ENCODE data around the gene APLF. TPM values are rescaled to one million over a fixed set of nuclear protein-coding genes. Genes with fewer than 3 reads are reported as not detected.

APLF gene
- total and polyA plus RNA-seq, 3 experiments from 2014 or later, result 1.9 to 4.0 (median 3.6) TPM

GRCh38 chr2:68574202-68574791 is 106.9 kb downstream of the APLF start:
- ChIA-PET CTCF (no interaction called here), POLR2A (interaction anchor here (0.6 kb wide), 1 partner anchor 345 kb away, joined by 5 read pairs; no protein-coding TSS in a partner anchor)
- DNase-seq, result no peak
- Histone ChIP-seq H3K9me3 (ENCODE audit: low read length) (no peaks in the 10 kb centered on the region), H3K27ac (ENCODE audit: low read depth, low read length) (no peak overlapping the region), H3K36me3 (ENCODE audit: insufficient read depth, low read length) (no peaks in the 10 kb centered on the region), H3K4me3 (ENCODE audit: low read length) (no peak overlapping the region), H3K4me1 (ENCODE audit: insufficient read depth, low read length) (no peaks in the 10 kb centered on the region), H3K27me3 (ENCODE audit: insufficient read depth, low read length, poor library complexity, severe bottlenecking) (no peaks in the 10 kb centered on the region)
- Mint-ChIP-seq H3K36me3 (peaks cover 7 to 24% (median 13%) of the 10 kb centered on the region in 3 donors), H3K27me3 (no peaks in the 10 kb centered on the region), H3K27ac (no peak overlapping the region), H3K9me3 (peaks cover 0 to 5% (median 0%) of the 10 kb centered on the region in 5 donors), H3K4me1 (no peaks in the 10 kb centered on the region), H3K4me3 (no peak overlapping the region)

- POLR2A ChIA-PET, result no interaction called here
- no peak overlapping the region for H3K27ac Mint-ChIP-seq
- no peak for DNase-seq
- no peaks in the 10 kb centered on the region for H3K9me3 Mint-ChIP-seq
- H3K36me3 Mint-ChIP-seq, result peaks cover 9 to 19% (median 17%) of the 10 kb centered on the region in 3 donors
- H3K9me3 ChIP-seq (ENCODE audit: low read length), result no peaks in the 10 kb centered on the region
- H3K27me3 Mint-ChIP-seq, result no peaks in the 10 kb centered on the region
- H3K4me1 Mint-ChIP-seq, result no peaks in the 10 kb centered on the region
- no peaks in the 10 kb centered on the region for H3K4me1 ChIP-seq (ENCODE audit: insufficient read depth, low read length)
- CTCF ChIA-PET, result interaction anchor here (1.3 kb wide), 1 partner anchor 18 kb away, joined by 3 read pairs; no protein-coding TSS in a partner anchor
- H3K27ac ChIP-seq (ENCODE audit: low read depth, low read length), result no peak overlapping the region
- H3K27me3 ChIP-seq (ENCODE audit: insufficient read depth, low read length, poor library complexity, severe bottlenecking), result no peaks in the 10 kb centered on the region
- H3K4me3 ChIP-seq (ENCODE audit: low read length), result no peak overlapping the region
- H3K4me3 Mint-ChIP-seq, result no peak overlapping the region
- H3K36me3 ChIP-seq (ENCODE audit: insufficient read depth, low read length), result no peaks in the 10 kb centered on the region
Measured at GRCh38 chr2:68577183-68577582, 109.8 kb downstream of the APLF start.

DNA sequence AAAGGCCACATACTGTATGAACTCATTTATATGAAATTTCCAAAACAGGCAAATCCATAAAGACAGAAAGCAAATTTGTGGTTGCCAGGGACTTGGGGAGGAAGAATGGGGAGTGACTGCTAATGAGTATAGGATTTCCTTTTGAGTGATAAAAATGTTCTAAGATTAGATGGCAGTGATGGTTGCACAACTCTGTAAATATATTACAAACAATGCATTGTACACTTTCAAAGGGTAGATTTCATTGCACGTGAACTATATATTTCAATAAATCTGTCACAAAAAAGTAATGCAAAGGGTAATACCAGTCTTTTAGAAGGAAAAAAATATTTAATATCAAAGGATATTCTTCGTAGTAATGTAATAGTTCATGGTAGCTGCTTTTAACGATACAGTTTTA is 112.3 kb downstream of the APLF start:
- Histone ChIP-seq H3K36me3 (ENCODE audit: insufficient read depth, low read length) (no peaks in the 10 kb centered on the region), H3K4me3 (ENCODE audit: low read length) (no peak overlapping the region), H3K27ac (ENCODE audit: low read depth, low read length) (no peak overlapping the region), H3K9me3 (ENCODE audit: low read length) (no peaks in the 10 kb centered on the region), H3K27me3 (ENCODE audit: insufficient read depth, low read length, poor library complexity, severe bottlenecking) (no peaks in the 10 kb centered on the region), H3K4me1 (ENCODE audit: insufficient read depth, low read length) (no peaks in the 10 kb centered on the region)
- H3K4me1 Mint-ChIP-seq, result no peaks in the 10 kb centered on the region
- ChIA-PET CTCF (no interaction called here), POLR2A (no interaction called here)
- H3K4me3 Mint-ChIP-seq, result no peak overlapping the region
- no peaks in the 10 kb centered on the region for H3K27me3 Mint-ChIP-seq
- DNase-seq, result no peak
- no peaks in the 10 kb centered on the region for H3K9me3 Mint-ChIP-seq
- peaks cover 9 to 19% (median 17%) of the 10 kb centered on the region in 3 donors for H3K36me3 Mint-ChIP-seq
- peak overlapping the region in 1 of 8 donors; percentile 55 for H3K27ac Mint-ChIP-seq

DNA sequence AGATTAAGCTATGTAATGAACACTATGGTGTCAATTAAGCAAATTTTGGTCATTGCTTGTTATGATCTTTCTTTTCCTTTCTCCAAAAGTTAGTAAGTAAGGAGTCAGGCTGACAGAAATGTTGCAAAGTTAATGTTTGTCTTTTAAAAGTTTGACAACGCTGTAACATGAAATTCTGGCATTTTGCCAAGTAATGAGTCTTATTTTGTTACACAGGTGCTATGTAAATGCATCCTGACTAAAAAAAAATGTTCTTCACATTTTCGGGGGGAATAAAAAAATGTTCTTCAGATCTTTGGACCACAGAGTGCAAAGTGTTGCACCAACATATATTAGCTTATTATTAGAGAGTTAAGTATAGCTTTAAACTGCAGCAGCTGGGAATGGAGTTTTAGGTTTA is 121.2 kb downstream of the APLF start:
- Histone ChIP-seq H3K4me3 (ENCODE audit: low read length) (no peak overlapping the region), H3K27ac (ENCODE audit: low read depth, low read length) (no peak overlapping the region), H3K27me3 (ENCODE audit: insufficient read depth, low read length, poor library complexity, severe bottlenecking) (no peaks in the 10 kb centered on the region), H3K36me3 (ENCODE audit: insufficient read depth, low read length) (no peaks in the 10 kb centered on the region), H3K9me3 (ENCODE audit: low read length) (no peaks in the 10 kb centered on the region), H3K4me1 (ENCODE audit: insufficient read depth, low read length) (no peaks in the 10 kb centered on the region)
- H3K36me3 Mint-ChIP-seq, result peaks cover 0 to 6% (median 0%) of the 10 kb centered on the region in 3 donors
- no peaks in the 10 kb centered on the region for H3K27me3 Mint-ChIP-seq
- ChIA-PET CTCF (interaction anchor here (1.6 kb wide), 1 partner anchor 83 kb away, joined by 3 read pairs; no protein-coding TSS in a partner anchor), POLR2A (no interaction called here)
- H3K4me1 Mint-ChIP-seq, result no peaks in the 10 kb centered on the region
- no peak for DNase-seq
- H3K9me3 Mint-ChIP-seq, result no peaks in the 10 kb centered on the region
- no peak overlapping the region for H3K4me3 Mint-ChIP-seq
- H3K27ac Mint-ChIP-seq, result no peak overlapping the region

- peaks cover under 1 to 9% (median 7%) of the 10 kb centered on the region in 3 donors for H3K4me1 Mint-ChIP-seq
- ChIA-PET POLR2A (no interaction called here), CTCF (interaction anchor here (1.0 to 2.0 kb wide), 4 partner anchors 11 to 127 kb away, joined by 3 to 5 read pairs (median 3); no protein-coding TSS in a partner anchor)
- H3K4me1 ChIP-seq (ENCODE audit: insufficient read depth, low read length), result peaks cover 4% of the 10 kb centered on the region
- H3K36me3 ChIP-seq (ENCODE audit: insufficient read depth, low read length), result no peaks in the 10 kb centered on the region
- no peak for DNase-seq
- peaks cover 0 to under 1% of the 10 kb centered on the region in 2 donors for H3K27me3 Mint-ChIP-seq
- no peak overlapping the region for H3K4me3 ChIP-seq (ENCODE audit: low read length)
- no peak overlapping the region for H3K4me3 Mint-ChIP-seq
- H3K9me3 ChIP-seq (ENCODE audit: low read length), result no peaks in the 10 kb centered on the region
- H3K27ac ChIP-seq (ENCODE audit: low read depth, low read length), result no peak overlapping the region
- peak overlapping the region in 1 of 8 donors; percentile 11 for H3K27ac Mint-ChIP-seq
- H3K27me3 ChIP-seq (ENCODE audit: insufficient read depth, low read length, poor library complexity, severe bottlenecking), result no peaks in the 10 kb centered on the region
- H3K36me3 Mint-ChIP-seq, result peaks cover 0 to 6% (median 0%) of the 10 kb centered on the region in 3 donors
- H3K9me3 Mint-ChIP-seq, result no peaks in the 10 kb centered on the region
Measured at GRCh38 chr2:68589963-68590362, 122.6 kb downstream of the APLF start.

DNA sequence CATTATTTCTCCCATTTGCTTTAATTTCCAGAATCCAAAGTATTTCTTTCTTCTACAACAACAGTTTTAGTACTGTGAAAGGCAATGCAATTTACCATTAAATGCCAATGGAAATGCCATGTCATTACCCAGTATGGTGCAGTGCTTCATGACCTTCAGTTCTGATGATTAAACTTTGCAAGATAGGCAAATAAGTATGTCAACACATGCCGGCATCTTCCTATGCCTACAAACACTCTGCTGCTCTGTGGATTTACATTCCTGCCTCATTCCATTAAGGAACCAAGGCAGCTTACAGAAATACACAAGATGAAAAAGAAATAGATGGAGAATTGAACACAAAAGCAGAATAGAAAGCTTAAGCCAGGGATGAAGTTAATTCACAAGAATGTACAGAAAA is 123.3 kb downstream of the APLF start:
- H3K36me3 Mint-ChIP-seq, result peaks cover 0 to 6% (median 0%) of the 10 kb centered on the region in 3 donors
- Histone ChIP-seq H3K27ac (ENCODE audit: low read depth, low read length) (no peak overlapping the region), H3K36me3 (ENCODE audit: insufficient read depth, low read length) (no peaks in the 10 kb centered on the region), H3K9me3 (ENCODE audit: low read length) (no peaks in the 10 kb centered on the region), H3K27me3 (ENCODE audit: insufficient read depth, low read length, poor library complexity, severe bottlenecking) (no peaks in the 10 kb centered on the region), H3K4me1 (ENCODE audit: insufficient read depth, low read length) (peaks cover 5% of the 10 kb centered on the region), H3K4me3 (ENCODE audit: low read length) (no peak overlapping the region)
- H3K4me1 Mint-ChIP-seq, result peaks cover 3 to 13% (median 12%) of the 10 kb centered on the region in 3 donors
- no peak overlapping the region for H3K4me3 Mint-ChIP-seq
- no peak for DNase-seq
- peaks cover 1 to 4% of the 10 kb centered on the region in 2 donors for H3K27me3 Mint-ChIP-seq
- ChIA-PET CTCF (interaction anchor here (1.1 to 2.0 kb wide), 3 partner anchors 11 to 127 kb away, joined by 3 to 5 read pairs (median 4); partner anchors contain the start of genes APLF and FBXO48), POLR2A (no interaction called here)
- H3K9me3 Mint-ChIP-seq, result no peaks in the 10 kb centered on the region
- H3K27ac Mint-ChIP-seq, result no peak overlapping the region

- Histone ChIP-seq H3K4me3 (ENCODE audit: low read length) (no peak overlapping the region), H3K27me3 (ENCODE audit: insufficient read depth, low read length, poor library complexity, severe bottlenecking) (no peaks in the 10 kb centered on the region), H3K4me1 (ENCODE audit: insufficient read depth, low read length) (peaks cover 5% of the 10 kb centered on the region), H3K27ac (ENCODE audit: low read depth, low read length) (no peak overlapping the region), H3K9me3 (ENCODE audit: low read length) (no peaks in the 10 kb centered on the region), H3K36me3 (ENCODE audit: insufficient read depth, low read length) (no peaks in the 10 kb centered on the region)
- POLR2A ChIA-PET, result no interaction called here
- no peak overlapping the region for H3K27ac Mint-ChIP-seq
- no peaks in the 10 kb centered on the region for H3K9me3 Mint-ChIP-seq
- H3K27me3 Mint-ChIP-seq, result peaks cover 1 to 4% of the 10 kb centered on the region in 2 donors
- CTCF ChIA-PET, result interaction anchor here (0.7 to 2.0 kb wide), 3 partner anchors 118 to 128 kb away, joined by 3 to 5 read pairs (median 4); partner anchors contain the start of genes APLF and FBXO48
- H3K4me1 Mint-ChIP-seq, result peaks cover 3 to 13% (median 12%) of the 10 kb centered on the region in 3 donors
- no peak overlapping the region for H3K4me3 Mint-ChIP-seq
- no peak for DNase-seq
- H3K36me3 Mint-ChIP-seq, result peaks cover 0 to 6% (median 0%) of the 10 kb centered on the region in 3 donors
Measured at GRCh38 chr2:68591225-68591624, 123.8 kb downstream of the APLF start.

DNA sequence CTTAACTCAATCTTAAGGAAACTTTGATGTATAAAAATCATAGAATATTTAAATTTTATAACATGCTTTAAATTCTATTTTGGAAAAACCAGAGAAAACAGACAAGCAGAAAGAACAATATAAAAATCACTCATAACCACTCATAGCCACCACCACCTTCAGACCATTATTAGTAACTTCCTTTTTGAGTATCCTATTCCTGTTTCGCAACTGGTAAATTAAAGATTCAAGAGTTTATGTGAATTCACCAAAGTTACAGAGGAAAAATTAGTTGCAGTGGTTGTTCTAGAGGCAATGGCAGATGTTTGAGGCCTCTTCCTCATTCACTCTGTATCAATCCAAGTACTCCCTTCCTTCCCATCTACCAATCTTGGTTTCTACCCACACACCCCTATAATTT is 126.7 kb downstream of the APLF start:
- no peak for DNase-seq
- H3K27me3 ChIP-seq (ENCODE audit: insufficient read depth, low read length, poor library complexity, severe bottlenecking), result no peaks in the 10 kb centered on the region
- Mint-ChIP-seq H3K4me1 (peaks cover 3 to 13% (median 12%) of the 10 kb centered on the region in 3 donors), H3K4me3 (no peak overlapping the region), H3K36me3 (peaks cover 0 to under 1% (median 0%) of the 10 kb centered on the region in 3 donors), H3K27me3 (peaks cover 1 to 12% of the 10 kb centered on the region in 2 donors), H3K9me3 (peaks cover 0 to 2% (median 0%) of the 10 kb centered on the region in 5 donors), H3K27ac (peak overlapping the region in 1 of 8 donors; percentile 35)
- ChIA-PET CTCF (interaction anchor here (0.8 to 4.3 kb wide), 5 partner anchors 66 to 331 kb away, joined by 3 to 55 read pairs (median 5); partner anchors contain the start of genes APLF, ARHGAP25 and FBXO48), POLR2A (no interaction called here)
- no peaks in the 10 kb centered on the region for H3K36me3 ChIP-seq (ENCODE audit: insufficient read depth, low read length)
- H3K4me3 ChIP-seq (ENCODE audit: low read length), result no peak overlapping the region
- no peak overlapping the region for H3K27ac ChIP-seq (ENCODE audit: low read depth, low read length)
- no peaks in the 10 kb centered on the region for H3K9me3 ChIP-seq (ENCODE audit: low read length)
- peaks cover 5% of the 10 kb centered on the region for H3K4me1 ChIP-seq (ENCODE audit: insufficient read depth, low read length)

Data from CD8-positive, alpha-beta memory T cell (primary cell).